HG02943 (cell line): ENCODE results near the gene THSD4.
"Not testable (repeated sequence)": the region's sequence is repeated elsewhere in the genome, so short reads cannot be mapped to it uniquely, and the experiment has no call there.

ENCODE experiments used
- ATAC-seq: cut with Tn5 transposase; IDR thresholded peaks from one replicate; pipeline ENCODE4 v1.9.1; 2021; ENCODE audit warnings: mild to moderate bottlenecking, low read depth, moderate library complexity; ENCODE audit not compliant: unreplicated experiment

Gene THSD4

DNA sequence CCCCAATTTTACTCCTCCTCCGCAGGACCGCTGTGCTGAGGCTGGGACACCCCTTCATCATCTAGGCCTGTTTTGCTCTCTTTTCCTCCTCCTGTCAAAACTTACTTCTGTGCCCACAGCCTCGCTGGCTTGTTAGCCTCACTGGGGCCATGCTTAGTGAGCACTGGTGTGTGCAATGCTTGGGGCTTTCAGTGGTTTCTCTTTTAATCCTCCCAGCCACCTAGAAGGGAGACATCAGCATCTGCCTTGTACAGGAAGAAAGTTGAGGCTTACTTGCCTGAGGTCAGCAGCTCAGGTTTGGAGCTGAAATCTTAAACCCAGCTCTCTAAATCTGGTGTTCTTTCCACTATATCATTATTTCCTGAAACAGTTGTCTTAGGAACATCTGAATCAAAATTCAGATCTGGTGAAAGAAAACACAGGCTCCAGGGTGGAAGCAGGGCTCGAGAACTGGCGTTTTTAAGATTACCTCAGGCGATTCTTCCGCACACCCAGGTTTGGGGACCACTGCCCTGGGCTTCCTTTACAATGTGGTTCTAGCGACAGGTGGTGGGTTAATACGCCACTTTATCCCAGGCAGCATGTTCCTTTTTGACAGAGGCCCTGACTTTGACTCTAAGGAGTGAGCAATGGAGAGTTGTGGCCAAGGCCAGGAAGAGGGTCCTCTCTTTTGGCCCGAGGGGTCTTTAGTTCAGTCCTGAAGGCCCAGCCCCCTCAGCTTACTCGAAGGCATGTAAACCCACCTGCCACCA lies 3.8 kb downstream of the THSD4 start:
- ATAC-seq: no peak

DNA sequence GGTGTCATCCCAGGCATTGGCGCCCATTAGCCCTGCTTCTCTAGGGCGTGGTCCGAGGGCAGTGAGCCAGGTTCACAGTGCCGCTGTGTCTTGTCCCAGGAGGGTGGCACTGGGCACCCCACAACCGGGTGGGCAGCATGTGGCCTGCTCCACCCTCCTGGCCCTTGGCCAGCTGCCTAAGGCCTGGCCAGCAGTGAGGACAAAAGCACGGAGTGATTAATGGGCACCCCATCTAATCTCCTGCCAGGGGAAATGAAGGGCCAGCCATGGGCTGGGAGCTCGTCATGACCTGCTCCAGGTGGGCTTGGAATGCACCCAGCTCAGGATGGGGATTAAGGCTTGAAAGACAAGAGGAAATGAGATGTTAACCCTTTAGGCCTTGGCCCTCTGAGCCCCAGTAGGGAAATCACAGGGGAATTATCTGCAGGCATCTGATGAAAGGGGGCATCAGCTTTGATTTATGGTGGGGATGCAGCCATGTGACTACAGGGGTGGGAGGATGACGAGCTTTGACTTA lies 5.2 kb downstream of the THSD4 start:
- ATAC-seq: no peak

DNA sequence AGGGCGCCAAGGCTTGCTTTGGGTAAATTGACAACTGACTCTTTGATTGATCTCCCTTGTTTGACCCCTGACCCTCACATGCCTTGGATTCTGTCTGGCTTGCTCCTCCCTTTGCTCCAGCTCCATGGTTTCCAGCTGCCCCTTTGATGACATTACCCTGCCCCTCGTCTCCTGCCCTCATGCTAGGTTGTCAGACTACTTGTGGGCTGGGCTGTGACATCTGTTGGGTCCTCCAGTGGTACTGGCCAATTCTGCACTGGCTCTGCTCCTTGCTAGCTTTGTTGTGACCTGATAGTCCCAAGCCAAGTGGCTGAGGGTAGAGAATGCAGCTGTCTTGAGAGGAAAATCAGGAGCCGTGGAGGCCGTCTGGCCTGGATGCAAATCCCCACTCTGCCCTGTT lies 6.2 kb downstream of the THSD4 start:
- ATAC-seq: no peak

DNA sequence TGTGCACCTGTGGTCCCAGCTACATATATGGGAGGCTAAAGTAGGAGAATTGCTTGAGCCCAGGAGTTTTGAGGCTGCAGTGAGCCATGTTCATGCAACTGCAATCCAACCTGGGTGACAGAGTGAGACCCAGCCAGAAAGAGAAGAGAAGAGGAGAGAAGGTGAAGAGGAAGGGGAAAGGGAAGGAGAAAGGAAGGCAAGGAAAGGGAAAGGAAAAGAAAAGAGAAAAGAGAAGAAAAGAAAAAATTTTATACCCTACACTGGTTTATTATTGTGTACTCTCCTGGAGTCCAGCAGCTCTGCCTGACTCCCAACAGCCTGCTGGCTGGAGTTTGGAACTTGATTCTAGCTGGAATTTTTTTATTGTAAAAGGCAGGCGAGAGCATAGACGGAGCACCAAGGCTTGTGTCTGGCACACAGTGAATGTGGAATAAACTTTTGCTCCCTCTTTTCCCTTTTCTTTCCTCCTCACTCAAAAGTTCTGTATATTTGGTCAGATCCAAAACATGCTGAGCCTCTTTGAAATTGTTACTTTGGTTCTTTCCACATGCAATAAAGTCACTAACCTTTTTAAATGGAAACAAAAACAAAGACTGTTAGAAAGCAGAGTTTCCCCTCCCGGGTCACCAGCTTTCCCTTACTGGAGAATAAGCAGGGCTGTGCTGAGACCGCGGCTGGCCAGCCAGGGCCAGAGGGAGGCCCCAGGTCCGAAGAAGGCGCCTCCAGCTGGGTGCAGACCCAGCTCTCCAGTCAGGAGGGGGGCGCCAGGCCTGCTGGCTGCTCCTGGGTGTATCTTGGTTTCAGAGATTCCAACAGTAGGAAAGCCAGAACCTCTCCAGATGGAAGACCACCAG lies 9.9 kb downstream of the THSD4 start:
- ATAC-seq: no peak

DNA sequence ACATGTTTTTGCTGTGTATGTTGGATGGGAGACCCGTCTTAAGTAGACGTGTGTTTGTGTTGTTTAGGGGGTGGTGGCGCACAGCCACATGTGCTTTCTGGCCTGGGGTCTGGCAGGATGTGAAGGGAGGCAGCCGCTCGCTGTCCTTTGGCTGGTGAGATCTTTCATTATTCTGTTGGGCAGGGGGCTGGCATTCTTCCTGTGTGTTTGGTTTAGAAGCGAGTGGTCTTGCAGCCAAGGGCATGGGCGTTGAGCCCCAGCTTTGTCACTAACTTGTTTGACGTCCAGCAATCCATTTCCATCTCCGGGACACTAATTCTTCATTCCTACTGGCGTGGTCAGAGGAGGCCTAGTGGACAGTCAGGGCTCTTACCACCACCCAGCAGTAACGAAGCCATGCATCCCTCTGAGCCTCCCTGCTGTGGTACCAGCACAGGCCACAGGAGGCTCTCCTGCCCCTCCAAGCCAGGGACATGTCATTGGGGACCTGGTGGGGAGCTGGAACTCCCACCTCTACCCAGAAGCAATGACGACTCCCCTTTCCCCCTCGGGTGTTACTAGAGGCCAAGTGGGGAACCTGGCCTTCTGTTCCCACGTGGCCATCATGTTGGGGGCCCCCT lies 10.7 kb downstream of the THSD4 start:
- no peak for ATAC-seq

DNA sequence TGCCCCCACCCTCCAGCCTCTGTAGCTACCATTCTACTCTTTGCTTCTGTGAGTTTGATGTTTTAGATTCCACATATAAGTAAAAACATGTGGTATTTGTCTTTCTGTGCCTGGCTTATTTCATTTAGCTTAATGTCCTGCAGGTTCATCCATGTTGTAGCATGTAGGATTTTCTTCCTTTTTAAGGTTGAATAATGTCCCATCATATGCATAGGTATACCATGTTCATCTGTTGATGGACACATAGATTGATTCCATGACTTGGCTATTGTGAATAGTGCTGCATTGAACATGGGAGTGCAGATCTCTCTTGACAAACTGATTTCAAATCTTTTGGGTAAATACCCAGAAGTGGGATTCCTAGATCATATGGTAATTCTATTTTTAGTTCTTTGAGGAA lies 11.8 kb downstream of the THSD4 start:
- ATAC-seq: no peak

DNA sequence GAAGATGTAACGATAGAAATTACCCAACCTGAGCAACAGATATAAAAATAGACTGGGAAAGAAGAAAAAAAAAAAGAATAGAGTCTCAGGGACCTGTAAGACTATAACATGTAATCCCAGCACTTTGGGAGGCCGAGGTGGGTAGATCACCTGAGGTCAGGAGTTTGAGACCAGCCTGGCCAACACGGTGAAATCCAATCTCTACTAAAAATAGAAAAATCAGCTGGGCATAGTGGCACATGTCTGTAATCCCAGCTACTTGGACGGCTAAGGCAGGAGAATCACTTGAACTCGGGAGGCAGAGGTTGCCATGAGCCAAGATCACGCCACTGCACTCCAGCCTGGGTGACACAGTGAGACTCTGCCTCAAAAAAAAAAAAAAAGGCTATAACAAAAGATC lies 12.9 kb downstream of the THSD4 start:
- not testable (repeated sequence) for ATAC-seq

DNA sequence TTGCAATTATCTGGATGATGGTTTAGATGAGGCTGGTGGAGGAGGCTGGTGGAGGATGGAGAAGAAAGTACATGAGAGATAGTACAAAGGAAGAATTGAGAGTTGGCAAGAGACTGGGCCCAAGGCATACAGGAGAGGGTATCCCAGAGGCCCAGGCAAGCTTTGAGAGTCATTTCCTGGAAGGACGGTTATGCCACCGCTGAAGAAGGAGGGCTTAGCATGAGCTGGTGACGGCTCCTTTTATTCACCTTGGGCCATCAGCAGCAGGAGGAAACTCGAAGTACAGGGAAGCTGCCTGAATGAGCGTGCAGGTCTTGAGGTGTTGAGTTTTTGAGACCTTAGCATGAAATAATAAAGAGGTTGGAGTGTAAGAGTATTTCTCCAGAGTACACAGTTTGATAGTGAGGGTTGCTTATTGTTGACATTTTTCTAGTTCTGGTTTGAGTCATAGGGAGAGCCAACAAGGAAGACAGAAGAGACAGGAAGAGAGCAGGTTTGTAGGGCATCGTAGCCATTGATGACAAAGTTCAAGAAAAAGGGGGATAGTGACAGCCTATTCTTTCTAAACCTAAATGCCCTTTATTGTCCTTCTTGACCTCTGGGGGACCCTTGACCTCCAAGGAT lies 13.8 kb downstream of the THSD4 start:
- no peak for ATAC-seq

DNA sequence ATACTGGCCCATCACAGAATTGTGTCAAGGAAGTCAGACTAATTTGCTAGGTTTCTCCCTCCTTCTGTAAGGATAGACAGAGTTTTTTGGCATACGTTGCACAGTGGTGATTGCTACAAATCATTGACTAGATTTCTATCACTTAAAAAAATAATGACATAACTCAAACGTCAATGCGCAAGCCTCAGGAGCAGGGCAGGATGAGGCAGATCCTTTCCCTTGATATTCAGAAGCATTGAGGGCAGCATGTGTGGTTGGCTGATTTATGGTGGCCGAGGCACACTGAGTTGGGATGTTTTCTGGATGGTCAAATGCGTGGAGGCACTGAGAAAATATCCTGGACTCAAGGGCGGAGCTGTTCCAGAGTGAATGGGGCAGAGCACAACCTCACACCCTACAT lies 14.4 kb downstream of the THSD4 start:
- ATAC-seq: no peak

DNA sequence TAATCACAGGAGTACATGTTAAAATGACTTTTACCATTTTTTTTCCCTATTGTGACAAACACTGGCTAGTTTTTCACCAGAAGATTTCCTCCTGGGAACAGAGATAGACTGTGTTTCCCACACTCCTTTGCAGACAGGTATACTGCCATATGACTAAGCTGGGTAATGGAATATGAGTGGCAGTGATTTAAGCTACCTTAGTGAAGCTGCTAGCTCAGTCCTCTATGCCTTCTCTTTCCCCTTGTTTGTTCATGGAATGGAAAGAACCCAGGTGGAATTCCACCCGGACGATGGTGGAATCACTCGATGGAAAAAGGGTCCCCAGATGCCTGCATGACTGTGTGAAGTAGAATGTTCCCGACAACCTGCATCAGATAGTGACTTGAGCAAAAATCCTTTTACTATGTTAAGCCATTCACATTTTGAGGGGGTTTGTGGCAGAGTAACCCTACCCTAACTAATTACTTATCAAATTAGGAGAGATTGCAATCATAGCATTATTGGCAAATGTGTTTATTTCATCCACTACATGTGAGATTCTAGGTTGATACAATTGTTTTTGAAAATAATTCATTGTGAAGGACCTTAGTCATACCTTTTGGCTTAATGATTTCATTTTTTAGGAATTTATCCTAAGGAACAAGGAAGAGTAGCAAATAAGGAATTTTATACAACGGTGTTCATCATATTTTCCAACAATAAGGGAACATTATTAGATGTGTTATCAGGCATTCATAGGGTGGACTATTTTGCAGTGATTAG lies 16.5 kb downstream of the THSD4 start:
- no peak for ATAC-seq

DNA sequence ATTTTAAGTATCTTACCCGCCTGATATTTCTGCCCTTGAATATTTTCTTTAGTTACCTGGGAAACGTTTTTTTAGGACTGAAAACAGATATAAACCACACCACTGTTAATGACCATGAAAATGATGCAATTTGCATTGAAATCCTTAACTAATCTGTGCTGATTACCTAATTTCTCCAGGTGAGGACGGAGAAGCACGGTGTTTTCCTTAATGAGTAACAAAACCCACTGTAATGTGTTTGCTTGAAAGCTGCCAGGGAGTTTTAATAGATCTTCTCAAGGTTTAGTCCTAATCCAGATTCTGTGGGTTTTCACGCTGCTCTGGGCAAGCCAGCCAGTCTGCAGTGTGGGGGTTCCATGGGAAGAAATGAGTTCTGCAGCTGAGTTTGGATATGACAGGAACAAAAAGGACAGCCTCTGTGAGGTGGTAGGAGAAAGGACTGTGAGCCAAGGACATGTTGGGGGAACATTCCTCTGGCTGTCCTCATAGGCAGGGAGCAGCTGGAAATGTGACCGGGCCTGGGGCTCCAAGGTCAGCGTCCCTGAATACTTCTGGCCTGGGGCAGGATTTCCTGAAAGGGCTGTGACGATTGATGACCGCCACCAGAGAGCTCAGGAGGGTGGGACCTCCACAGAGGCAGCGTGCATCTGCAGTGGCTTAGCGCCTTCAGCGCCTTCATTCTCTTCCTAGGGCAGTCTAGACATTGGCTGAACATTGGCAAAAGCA lies 18.6 kb downstream of the THSD4 start:
- no peak for ATAC-seq

DNA sequence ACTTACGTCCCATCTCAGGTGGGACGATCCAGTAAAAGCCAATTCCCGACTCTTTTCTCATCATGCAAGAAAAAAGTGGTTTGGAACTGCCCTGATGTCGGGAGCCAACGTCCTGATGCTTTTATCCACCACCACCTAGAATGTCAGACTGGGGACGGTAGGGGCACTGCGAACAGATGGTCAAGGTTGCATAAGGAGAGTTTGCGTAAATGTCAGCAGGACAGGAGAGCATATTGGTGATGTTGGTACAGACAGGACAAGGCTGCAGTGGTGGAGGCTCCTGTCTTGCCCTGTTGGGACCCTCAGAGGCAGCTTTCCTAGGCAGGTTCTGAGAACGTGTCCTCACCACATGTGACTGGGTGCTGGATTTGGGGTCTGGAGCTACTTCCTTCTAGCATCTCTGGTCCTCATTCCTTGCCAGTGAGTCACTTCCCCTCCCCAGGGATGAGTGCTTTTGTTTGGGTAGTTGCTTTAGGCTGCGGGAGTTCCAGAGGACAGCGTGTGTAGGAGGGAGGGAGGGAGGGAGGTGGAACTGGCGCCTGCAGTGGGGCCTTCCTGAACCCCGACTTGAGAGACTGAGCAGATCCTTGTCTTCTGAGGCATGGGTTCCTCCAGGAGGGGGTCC lies 21.0 kb downstream of the THSD4 start:
- ATAC-seq: no peak

DNA sequence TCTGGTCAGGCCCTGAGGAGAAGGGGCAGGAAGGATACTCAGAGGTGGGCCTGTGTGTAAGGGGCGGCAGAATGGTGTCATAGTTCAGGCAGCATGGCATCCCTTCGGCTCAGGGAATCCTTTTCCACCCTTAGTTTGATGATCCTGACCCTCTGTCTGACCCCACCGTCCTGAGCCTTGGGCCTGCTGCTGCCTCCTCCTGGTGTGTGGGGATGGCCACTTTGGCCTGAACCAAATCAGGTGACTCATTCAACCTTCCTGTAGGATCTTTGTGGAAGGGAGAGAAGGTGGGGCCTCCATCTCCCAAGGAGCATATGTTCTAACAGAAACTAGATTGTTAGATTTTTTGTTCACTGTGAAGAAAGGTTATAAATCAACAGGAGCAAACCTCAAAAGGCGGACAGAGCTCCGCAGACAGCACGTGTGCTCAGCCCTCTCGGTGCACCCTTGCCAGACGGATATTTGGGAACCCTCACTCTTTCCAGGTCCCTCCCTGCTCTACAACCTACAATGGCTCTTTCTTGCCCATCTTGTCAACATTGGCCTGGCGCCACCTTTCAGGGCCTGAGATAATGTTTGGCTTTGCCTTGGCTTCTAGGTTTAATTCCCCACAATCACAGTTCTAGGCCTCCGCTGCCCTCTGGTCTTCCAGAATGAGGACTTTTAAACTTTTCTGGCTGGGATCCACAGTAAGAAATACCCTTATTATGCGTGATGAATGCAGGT lies 21.7 kb downstream of the THSD4 start:
- no peak for ATAC-seq

DNA sequence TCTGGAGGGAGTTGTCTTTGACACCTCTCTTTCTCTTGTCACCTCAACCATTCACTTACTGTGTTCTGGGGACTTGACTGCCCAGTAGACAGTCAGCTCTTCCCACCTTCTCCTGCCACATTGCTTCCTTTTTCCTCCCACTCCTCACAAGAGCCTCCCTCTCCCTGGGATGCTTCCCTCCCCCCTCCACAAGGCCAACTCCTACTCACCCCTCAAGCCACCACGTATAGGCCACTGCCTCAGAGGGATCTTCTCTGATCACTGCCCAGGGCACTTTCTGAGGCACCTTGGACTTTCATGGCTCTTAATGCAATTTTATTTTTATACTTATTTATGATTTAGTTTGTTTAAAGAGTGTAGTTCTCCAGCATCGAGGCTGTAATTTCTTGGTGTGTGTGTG lies 23.2 kb downstream of the THSD4 start:
- ATAC-seq: no peak

DNA sequence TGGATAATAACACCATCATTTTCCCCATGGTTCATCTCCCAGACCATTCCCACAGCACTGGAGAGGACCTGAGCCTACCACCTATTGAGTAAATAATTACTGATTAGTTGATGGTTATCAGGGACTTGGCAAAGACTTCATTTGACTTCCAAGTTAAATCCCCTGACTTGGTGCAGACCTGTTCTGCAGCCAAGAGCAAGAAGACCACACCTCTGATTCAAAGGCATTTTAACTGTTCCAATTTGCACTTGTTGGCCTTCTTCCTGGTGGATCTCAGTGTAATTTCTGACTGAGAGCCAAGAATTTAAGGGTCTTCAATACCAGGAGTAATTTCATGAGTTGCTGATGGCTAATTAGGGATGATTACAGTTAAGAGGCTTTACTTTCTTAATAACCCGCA lies 24.0 kb downstream of the THSD4 start:
- ATAC-seq: no peak

DNA sequence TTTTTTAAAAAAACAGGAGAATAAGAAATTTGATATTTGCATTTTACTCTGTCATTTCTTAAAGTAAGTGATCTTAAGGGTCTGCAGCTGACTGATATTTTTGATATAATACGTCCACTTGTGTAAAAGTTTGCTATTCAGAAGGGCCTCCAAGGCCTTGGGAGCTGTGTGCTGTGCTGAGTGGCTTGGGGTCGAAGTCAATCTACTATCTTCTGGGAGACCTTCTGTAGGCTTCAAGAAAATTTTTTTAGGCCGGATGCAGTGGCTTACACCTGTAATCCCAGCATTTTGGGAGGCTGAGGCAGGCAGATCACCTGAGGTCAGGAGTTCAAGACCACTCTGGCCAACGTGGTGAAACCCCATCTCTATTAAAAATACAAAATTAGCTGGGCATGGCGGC lies 26.3 kb downstream of the THSD4 start:
- no peak for ATAC-seq

DNA sequence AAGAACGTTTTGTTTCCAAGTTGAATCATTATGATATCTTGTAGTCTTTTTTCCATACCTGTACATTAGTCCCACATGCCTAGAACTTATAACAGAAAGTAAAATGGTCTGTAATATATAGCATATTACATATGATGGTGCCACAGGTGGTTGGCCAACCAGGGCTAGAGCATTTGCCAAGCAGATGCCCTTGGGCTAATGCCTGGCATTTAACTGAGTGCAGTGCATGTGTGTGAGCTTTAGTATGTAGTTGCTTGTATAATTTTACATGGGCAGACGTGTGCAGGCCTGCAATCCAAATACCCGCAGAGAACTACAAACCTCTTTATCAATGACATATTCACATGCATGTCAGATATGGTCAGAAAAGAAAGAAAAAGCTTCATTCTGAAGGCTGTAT lies 27.5 kb downstream of the THSD4 start:
- ATAC-seq: no peak
